ENCODE measurements around the gene DDIT3.
A peak's percentile ranks its signal among the peaks of the same experiment; 100 is the strongest.
"Not testable (repeated sequence)": the region's sequence is repeated elsewhere in the genome, so short reads cannot be mapped to it uniquely, and the experiment has no call there.

Gene DDIT3

DNA sequence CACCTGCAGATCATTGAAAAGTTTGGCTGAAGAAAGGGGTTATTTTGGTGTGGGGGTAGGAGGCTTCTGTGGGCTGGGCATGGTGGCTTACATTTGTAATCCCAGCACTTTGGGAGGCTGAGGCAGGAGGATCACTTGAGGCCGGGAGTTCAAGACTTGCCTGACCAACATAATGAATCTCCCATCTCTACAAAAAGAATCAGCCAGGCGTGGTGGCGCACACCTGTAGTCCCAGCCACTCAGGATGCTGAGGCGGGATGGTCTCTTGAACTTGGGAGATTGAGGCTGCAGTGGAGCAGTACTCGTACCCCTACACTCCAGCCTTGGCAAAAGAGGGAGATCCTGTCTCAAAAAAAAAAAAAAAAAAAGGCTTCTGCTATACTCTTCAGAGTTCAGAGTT lies 7.0 kb downstream of the DDIT3 start:
- DNase-seq (ENCODE audit: low spot score) = no peak

DNA sequence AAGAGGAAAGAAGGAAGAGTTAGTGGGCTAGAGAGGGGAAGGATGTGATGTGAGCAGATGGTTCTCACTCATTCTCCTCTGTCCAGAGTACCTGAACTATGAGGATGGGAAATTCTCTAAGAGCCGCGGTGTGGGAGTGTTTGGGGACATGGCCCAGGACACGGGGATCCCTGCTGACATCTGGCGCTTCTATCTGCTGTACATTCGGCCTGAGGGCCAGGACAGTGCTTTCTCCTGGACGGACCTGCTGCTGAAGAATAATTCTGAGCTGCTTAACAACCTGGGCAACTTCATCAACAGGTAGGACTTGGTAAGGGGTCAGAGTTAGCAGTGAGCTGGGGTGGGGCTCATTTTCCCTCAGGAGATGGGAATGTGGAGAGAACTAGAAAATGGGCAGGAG lies 7.6 kb downstream of the DDIT3 start:
- no peak for DNase-seq (ENCODE audit: low spot score)

DNA sequence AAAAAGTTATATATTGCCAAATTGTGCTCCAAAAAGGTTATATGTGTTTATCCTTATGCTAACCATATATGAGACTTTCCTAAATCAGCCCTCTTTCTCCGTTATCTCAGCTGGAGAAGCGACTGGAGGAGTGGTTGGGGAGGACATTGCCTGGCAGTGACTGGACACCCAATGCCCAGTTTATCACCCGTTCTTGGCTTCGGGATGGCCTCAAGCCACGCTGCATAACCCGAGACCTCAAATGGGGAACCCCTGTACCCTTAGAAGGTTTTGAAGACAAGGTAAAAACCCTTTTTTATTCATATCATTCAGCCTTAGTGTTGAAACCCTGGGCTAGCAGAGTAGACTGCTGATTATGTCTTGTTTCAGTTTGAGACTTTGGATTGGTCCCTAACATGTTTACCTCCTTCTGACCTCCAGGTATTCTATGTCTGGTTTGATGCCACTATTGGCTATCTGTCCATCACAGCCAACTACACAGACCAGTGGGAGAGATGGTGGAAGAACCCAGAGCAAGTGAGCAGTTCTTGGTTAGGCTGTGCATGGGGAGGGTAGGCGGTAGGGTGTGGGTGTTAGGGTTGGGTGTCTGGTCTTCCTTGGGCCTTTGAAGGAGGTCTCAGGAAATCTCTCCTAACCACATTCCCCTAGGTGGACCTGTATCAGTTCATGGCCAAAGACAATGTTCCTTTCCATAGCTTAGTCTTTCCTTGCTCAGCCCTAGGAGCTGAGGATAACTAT lies 8.6 kb downstream of the DDIT3 start:
- DNase-seq (ENCODE audit: low spot score) = no peak

DNA sequence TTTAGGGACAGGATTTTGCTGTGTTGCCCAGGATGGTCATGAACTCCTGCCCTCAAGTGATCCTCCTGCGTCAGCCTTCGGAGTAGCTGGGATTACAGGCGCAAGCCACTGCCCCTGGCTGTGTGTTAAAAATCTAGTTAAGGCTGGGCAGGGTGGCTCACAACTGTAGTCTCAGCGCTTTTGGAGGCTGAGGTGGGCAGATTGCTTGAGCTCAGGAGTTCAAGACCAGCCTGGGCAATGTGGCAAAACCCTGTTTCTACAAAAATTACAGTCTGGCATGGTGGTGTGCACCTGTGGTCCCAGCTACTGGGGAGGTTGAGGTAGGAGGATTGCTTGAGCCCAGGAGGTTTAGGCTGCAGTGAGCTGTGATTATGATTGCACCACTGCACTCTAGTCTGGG lies 9.2 kb downstream of the DDIT3 start:
- no peak for DNase-seq (ENCODE audit: low spot score)

GRCh38 chr12:57507796-57508195 lies 12.5 kb downstream of the DDIT3 start:
- DNase-seq (ENCODE audit: low spot score) = not testable (repeated sequence)

GRCh38 chr12:57506541-57506940 lies 13.8 kb downstream of the DDIT3 start:
- DNase-seq (ENCODE audit: low spot score) = not testable (repeated sequence)

- DNase-seq (ENCODE audit: low spot score) = not testable (repeated sequence)
Observed at GRCh38 chr12:57502311-57502969, 17.9 kb downstream of the DDIT3 start.

- no peak for DNase-seq (ENCODE audit: low spot score)
Observed at GRCh38 chr12:57500213-57500612, 20.1 kb downstream of the DDIT3 start.

- DNase-seq (ENCODE audit: low spot score) = no peak
Observed at GRCh38 chr12:57498571-57498970, 21.7 kb downstream of the DDIT3 start.

- no peak for DNase-seq (ENCODE audit: low spot score)
Observed at GRCh38 chr12:57498132-57498502, 22.2 kb downstream of the DDIT3 start.

DNA sequence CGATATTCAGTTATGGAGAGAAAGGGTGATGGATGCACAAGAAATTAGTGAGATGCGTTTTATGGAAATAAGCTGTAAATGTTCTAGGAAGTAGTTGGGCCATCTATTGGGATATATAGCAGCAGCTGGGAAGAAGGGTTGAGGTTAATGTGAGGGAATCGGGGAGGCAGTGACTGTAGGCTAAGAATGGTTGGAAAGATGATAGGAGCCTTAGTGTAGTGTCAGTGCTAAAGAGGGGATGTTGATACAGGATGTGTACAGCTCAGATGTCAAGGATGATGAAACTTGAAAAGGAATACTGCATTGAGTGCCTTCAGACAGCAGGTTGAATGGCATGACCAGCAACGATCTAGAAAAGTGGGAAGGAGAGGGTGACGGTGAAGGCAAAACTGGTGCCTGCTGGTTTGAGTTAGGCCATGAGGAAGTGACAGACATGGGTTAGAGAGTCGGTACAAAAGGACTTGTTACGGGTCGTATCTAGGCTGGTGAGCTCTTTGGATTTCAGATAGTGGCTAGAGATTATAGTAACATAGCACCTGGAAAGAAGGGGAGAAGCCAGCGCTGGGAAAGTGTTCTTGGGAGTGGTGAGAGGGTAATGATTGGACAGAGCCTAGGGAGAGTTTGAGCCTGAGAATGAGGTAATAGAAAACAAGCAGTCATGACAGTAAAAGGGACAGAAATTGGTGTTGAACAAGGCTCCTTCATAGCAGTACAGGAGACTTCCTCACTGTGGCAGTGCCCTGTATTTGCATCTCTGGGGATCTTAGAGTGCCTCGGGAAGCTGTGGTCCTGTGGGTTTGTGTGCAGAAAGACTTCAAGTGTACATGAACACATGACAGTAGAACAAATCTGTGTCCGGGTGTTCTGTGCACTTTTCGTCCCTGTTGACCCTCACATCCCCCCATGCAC lies 22.8 kb downstream of the DDIT3 start:
- no peak for DNase-seq (ENCODE audit: low spot score)

GRCh38 chr12:57496822-57497221 lies 23.5 kb downstream of the DDIT3 start:
- no peak for DNase-seq (ENCODE audit: low spot score)

- DNase-seq (ENCODE audit: low spot score) = not testable (repeated sequence)
Observed at GRCh38 chr12:57495051-57495701, 25.1 kb downstream of the DDIT3 start.

GRCh38 chr12:57491393-57492280 lies 28.7 kb downstream of the DDIT3 start:
- DNase-seq (ENCODE audit: low spot score) = no peak

DNA sequence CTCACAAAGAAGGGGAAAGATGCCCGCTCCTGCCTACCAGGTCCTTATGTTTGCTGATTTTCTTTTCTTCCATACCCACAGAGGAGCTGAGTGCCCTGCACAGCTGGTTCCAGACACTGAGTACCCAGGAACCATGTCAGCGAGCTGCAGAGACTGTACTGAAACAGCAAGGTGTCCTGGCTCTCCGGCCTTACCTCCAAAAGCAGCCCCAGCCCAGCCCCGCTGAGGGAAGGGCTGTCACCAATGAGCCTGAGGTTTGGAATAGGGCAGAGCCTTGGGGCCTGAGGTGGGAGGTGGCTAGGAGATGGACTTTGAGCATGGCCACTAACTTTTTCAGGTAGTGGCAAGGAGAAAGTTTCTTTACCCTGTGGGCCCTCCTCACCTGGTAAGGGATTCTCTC lies 30.2 kb downstream of the DDIT3 start:
- DNase-seq (ENCODE audit: low spot score) = no peak

DNA sequence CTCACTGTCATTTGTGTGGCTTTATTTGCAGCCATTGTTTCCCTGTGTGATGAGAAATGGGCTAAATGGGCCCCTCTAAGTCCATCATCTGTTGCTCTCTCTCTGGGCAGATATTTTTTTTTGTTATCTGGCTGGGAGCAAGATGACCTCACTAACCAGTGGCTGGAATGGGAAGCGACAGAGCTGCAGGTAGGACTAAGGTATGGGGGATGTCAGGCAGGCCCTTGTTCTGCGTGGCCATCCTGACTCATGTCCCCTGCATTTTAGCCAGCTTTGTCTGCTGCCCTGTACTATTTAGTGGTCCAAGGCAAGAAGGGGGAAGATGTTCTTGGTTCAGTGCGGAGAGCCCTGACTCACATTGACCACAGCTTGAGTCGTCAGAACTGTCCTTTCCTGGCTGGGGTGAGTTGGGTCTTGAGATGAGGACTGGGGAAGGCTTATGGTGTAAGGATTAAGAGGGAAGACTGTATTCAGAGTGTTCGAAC lies 31.1 kb downstream of the DDIT3 start:
- no peak for DNase-seq (ENCODE audit: low spot score)

- DNase-seq (ENCODE audit: low spot score) = no peak
Observed at GRCh38 chr12:57488402-57489156, 31.7 kb downstream of the DDIT3 start.

DNA sequence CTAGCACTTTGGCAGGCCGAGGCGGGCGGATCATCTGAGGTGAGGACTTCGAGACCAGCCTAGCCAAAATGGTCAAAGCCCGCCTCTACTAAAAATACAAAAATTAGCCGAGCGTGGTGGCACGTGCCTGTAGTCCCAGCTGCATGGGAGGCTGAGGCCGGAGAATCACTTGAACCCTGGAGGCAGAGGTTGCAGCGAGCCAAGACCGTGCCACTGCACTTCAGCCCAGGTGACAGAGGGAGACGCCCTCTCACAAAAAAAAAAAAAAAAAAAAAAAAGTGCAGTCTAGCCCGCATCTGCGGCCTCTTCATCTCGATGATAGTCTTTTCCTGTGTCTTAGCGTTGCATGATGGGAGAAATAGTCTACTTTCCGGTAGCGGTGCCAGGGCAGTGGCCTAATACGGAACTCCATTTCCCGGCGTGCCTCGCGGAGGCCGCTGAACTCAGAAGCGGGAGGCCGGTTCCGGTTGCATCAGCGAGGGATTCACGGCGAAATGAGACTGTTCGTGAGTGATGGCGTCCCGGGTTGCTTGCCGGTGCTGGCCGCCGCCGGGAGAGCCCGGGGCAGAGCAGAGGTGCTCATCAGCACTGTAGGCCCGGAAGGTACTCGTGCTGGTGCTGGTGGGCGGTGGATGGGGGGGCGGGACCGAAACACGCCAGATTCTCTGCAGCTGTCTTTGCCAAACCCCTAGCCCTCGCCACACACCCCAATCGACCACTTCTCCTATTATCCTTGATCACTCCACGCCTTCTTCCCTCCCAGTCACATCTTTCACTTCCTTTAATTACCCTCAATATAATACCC lies 32.5 kb downstream of the DDIT3 start, which contains the start of gene MARS1:
MARS1 (plus strand) TSS at position 472 of the 805 bp plus-strand sequence; CDS start at position 495, 23 bp downstream.
- peak; percentile 90 for DNase-seq (ENCODE audit: low spot score)

- DNase-seq (ENCODE audit: low spot score) = no peak
Observed at GRCh38 chr12:57487055-57487596, 33.2 kb downstream of the DDIT3 start.
